Measurements from ENCODE around the gene LGR4.

DNA sequence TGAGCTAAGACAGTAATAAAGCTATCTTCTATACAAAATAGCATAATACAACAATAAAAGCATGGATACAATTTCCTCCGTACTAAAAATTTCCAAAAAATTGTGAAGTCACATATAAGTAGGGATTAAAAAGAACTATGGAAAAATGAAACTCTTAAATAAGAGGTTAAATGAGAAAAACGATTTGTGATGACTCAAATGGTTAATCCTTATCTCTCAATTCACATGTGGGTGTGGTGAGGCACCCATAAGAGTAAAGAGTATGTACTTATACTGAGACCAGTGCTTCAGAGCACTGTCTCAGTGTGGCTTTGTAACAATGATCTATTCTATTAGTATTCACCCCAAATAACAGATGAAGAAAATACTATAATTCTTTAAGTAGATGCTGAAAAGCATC, 84.6 kb downstream of the LGR4 start:
- no peak for TF ChIP-seq CTCF (IDR thresholded peaks at IDR 0.05 in 8 of 11, conservative IDR thresholded peaks at IDR 0.05 in 3 of 11)
- no peak for TF ChIP-seq POLR2A (IDR thresholded peaks at IDR 0.05)
- TF ChIP-seq POLR2AphosphoS5 (IDR thresholded peaks at IDR 0.05): no peak
